Measurements from ENCODE around the gene PGAP6. TPM values are rescaled to one million over a fixed set of nuclear protein-coding genes. Genes with fewer than 3 reads are reported as not detected.

PGAP6 gene
- total and polyA plus RNA-seq, 2 of the 8 experiments (the other 6 are each of a cell fraction or from before 2014, with no cell fraction given): 86.8 to 364 TPM

- TF ChIP-seq CHD7 (IDR thresholded peaks at IDR 0.05; ENCODE audit: insufficient replicate concordance, low read length) (no peak), ZNF274 (IDR thresholded peaks at IDR 0.05; ENCODE audit: borderline replicate concordance, extremely low read depth, low read length) (no peak), RFX5 (IDR thresholded peaks at IDR 0.05; ENCODE audit: borderline replicate concordance, low read depth, low read length) (no peak), POLR2AphosphoS5 (IDR thresholded peaks at IDR 0.05; ENCODE audit: low read depth, low read length) (no peak), SAP30 (IDR thresholded peaks at IDR 0.05; ENCODE audit: insufficient read depth, insufficient replicate concordance, low read length) (no peak), TBP (IDR thresholded peaks at IDR 0.05; ENCODE audit: low read depth, low read length) (no peak), TAF1 (IDR thresholded peaks at IDR 0.05; ENCODE audit: low read depth, low read length) (no peak), GTF2F1 (IDR thresholded peaks at IDR 0.05; ENCODE audit: borderline replicate concordance, low read depth, low read length) (no peak), CBX5 (IDR thresholded peaks at IDR 0.05; ENCODE audit: low read depth, low read length) (no peak), EZH2 (IDR thresholded peaks at IDR 0.05; ENCODE audit: low read depth, low read length, severe bottlenecking) (no peak), EGR1 (IDR thresholded peaks at IDR 0.05; ENCODE audit: borderline replicate concordance, low read depth, low read length) (no peak)
Observed at GRCh38 chr16:342455-343213, 39.1 kb downstream of the PGAP6 start (continued).

Measured in H1 (cell line).